ENCODE data around the gene PBX1.

Gene PBX1

DNA sequence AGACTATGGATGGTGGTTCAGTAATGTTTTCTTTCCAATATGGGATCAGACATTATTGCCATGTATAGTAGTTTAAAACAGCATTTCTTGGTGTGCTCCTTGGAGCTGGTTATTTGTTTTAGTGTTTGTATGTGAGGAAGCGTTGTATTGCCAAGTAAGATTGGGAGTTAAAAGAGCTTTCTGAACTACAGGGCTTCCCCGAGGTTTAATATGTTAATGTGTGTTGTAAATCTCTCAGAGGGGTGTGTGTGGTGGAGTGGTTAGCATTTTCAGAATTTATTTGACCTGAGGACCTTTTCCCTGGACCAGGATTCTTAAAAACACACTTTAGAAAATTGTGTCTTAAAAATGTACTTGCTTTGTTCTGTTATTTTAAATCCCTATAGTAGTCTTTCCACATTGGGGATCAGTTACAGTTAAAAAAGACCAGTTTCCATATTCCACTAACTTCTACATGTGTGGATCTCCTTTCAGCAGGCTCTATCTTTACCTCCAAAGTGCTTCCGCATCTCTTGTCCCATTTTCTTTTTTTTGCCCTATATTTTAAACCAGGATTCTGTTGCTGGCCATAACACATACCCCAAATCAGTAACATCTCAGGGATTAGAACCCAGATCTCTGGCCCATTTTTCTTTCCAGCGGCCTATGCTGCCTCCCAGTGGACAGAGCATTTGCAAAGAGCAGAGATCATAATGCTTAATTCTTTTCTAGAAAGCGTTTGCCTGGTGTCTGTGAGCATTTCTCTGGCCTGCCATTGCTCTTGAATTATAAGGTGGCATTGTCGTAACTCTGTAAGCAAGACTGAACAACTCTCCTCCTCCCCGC, 58.6 kb downstream of the PBX1 start:
- no peak for DNase-seq (ENCODE audit: low read depth)

DNA sequence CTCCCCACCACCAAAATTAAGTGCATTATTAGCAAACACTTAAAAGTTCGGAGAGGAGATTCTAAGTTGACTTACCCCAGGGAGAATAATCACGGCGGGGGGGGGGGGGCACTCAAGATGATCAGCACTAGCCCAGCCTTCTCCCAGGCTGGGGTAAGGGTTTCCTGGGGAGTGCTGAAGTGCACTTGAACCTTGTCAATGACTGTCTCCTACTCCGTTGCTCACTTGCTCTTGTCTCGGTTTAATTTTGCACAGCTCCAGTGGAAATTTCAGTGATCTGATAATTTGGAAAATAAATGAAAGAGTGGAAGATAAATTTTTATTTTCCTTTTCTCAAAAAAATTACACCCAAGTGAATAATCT, 59.2 kb downstream of the PBX1 start:
- DNase-seq (ENCODE audit: low read depth), result no peak

DNA sequence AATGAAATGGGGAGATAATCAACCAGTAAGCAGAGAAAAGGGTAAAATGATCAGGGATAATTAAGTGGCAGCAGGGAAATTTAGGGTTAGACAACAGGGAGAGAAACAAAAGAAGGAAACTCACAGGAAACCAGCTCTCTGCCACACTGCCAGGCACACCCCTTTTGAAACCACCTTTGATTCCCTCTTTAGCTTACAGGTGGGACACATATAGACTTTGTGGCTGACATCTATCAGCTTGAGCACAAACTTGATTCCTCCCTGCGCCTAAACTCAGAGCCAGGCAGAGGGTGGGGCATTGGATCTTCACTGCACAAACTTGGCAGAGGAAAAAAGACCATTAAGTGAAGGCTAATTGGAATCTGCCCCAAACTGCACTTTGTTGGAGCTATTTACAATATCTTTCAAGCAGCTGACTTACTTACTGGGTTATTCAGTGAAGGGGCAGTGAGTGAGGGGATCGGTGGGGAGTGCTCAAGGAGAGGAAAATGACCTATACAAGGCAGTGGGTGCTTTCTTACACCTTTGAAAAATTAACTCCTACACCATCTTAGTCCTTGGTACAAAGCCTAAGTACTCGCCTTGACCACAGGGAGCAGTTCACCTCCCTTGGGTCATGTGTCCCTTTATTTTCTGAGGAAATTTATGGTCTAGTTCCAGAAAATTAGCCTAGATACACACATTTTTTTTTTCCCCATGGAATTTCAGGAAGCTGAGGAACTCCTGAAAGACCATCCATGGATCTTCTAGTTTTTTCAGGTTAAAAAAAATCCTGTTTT, 60.2 kb downstream of the PBX1 start:
- DNase-seq (ENCODE audit: low read depth), result no peak

DNA sequence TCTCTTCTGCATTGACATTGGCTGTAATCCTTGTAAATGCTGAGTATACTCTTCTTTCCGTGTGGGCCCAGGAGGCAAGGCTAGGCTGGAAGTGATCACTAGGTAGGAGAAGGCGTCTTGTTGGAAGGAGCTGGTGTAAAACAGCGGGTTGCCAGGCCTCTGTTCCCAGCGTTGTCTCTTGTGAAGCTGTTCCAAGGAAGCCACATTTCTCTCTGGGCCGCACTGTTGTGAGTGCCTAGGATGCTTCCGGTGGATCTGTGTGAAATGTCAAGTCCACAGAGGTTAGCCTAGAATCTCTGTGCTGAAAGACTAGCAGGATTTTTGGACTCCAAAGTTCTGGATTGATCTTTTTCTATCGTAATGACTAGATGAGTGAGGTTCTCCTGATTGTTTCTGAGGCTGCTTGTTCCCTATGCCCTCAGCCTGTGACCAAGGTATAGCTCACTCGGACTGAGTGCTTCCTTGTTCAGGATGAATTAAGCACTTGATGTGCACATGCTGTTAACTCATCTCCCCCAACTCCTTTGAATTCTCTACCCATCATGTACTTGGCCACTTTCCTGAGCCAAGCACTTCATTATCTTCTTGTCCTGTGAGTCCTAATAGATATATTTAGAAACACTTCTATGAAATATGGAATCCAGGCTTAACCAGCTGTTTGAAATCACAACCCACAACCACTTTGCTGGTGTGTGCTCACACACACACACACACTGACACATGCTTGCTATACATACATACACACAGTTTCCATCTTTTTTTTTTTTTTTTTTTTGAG, 63.3 kb downstream of the PBX1 start:
- no peak for DNase-seq (ENCODE audit: low read depth)

DNA sequence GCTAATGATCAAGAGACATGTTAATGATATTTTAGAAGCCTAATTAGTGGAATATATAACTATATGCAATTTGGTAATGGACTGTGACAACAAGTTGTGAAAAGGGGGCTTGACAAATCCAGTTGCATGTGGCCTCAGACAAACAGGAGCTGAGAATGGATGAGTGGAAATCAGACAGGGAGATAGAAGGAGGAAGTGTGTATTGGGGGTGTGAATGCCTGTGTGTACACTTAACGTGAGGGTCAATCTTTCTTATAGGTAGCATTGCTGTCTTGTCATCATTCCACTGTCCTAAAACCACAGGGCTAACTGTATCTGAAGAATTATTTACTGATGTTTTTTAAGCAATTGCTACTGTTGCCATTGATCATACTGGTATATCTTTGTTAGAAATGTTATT, 64.8 kb downstream of the PBX1 start:
- no peak for DNase-seq (ENCODE audit: low read depth)

DNA sequence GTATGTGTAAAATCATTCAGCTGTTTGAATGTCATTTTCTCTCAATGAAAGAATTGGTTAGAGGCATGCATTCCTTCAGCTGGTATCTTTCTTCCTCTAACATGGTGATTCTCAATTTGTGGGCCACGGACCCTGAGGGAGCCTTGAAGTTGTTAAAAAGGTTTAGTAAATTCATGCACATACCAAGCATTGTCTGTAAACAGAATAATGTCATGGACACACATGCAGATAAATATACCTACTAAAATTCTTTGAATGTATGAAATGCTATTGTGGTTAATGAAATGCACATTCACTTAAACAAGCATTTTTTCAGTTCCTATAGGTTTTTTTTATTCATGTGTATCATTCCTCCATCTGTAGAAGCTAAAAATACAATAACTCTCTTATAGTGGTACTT, 65.4 kb downstream of the PBX1 start:
- no peak for DNase-seq (ENCODE audit: low read depth)

DNA sequence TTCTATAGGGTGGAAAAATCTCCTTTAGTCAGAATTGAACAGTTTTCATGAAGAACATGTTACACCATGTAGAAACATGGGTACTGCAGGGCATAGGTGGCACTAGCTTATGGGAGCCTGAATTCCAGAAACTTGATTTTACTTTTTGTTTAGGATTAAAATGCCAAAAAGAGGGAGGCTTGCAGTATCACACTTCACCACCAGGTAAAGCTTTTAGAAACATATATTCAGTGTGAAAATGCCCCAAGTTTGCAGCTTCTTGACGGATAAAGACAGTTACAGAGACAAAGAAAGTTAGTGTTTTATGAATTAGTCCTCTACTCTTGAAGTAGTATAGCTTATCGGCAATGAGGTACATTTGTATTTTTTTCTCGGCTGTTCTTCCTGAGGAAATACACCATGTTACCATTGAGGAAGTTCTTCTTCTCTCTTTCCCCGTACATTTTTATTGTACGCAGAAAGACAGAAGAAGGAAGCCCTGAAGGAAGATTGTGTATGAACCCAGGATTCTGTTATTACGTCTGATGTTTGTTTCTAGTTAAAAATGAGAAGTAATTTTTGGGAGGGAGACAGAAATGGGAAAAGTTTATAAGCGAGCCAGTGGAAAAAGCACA, 66.1 kb downstream of the PBX1 start:
- no peak for DNase-seq (ENCODE audit: low read depth)

DNA sequence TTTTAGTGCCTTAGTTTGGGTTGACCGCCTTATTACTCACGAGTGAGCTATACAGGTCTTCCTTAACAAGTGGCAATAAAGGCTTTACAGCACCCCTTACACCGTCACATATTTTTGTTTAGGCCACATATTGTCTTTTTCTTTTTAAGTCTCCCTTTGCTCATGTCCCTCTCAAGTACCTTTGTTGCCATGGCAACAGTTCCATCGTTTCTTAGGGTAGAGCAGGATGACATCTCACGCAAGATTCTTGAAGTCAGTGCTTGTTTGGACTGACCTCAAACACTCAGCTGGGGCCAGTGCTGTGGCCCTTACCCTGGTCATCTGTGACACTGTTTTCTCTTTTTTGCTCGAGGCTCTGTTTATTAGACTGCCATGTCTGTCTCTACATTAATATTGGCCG, 69.8 kb downstream of the PBX1 start:
- no peak for DNase-seq (ENCODE audit: low read depth)

DNA sequence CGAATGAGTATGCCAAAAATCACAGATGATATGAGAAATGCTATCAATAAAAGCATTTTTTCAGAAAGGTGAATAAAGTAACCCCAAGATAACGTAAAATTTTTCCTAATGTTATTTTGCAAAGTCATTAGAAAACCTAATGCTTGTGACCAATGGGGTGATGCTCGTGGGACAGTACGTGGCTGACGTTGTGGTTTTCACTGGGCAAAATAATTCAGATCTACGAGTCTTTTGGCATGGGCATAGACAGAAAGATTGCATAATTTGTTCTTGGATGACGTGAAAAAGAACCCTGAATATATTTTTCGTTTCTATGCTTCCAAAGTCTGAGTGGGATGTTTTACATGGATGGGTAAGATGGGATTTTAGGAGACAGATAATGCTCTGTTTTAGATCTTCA, 71.0 kb downstream of the PBX1 start:
- DNase-seq (ENCODE audit: low read depth), result no peak

DNA sequence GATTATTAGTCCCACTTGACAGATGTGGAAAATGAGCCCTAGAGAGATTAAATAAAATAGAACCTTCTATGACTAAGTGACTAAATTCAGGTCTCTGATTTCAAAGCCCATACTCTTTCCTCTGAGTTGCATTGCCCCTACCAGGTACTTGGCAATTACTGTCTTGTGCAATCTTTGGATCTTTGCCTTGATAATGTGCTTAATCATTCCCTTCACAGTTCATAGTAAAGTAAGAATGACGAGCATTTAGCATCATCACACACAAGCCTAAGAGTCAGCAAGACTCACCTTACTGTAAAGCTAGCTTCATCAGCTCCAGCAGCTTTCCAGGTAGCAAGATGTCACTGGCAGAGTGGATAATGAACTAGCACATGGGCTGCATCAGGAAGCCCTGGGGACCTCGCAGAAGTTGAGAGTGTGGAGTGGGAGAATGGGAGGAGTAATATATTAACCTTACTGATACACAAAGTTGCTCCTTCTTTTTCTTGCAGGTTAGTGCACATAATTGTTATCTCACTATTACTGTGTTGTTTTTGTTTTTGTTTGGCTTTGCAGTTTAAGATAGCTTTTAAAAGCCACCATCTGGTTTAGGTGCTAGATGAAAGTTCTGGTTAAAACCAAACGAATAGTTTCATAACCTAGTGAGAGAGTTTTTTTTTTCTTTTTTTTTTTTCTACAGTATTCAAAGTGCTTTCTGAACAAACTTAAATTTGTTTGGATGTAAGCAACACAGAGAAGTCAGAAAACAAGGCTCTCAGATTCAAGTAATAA, 71.8 kb downstream of the PBX1 start:
- no peak for DNase-seq (ENCODE audit: low read depth)

DNA sequence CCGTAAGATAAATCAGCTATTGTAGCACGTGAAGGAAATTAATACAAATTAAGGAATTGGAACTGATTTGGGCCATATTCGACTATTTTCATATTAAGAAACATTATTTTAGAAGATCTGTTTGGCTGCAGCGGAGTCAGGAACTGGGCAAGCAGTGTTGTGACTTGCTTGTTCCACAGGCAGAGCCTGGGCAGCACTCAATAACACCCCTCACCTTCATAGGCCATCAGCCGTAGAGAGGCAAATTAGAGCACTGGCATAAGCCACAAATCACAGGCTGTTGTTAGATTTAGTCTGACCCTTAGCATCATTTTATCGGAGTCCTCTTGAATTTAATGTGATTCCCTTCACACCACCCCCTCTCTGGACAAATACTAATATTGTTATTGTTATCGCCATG, 72.8 kb downstream of the PBX1 start:
- no peak for DNase-seq (ENCODE audit: low read depth)

DNA sequence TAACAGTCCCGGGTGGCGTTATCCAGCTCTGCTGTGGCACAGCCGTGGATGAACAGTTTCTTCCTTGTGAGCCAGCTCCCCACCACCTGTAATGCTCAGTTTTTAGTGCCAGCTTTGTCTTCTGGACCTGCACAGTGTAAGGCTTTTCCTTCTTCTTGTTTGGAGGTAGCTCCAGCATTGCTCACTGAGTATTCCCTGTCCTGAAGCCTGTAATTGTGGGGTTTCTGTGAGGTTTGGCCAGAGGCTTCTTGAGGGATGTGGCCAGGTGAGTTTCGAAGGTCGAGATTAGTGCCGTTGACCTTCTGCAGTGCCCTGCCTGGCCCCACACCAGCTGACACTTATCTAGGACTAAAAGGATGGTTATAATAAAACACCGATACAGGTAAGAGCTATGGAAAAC, 75.0 kb downstream of the PBX1 start:
- DNase-seq (ENCODE audit: low read depth), result no peak

DNA sequence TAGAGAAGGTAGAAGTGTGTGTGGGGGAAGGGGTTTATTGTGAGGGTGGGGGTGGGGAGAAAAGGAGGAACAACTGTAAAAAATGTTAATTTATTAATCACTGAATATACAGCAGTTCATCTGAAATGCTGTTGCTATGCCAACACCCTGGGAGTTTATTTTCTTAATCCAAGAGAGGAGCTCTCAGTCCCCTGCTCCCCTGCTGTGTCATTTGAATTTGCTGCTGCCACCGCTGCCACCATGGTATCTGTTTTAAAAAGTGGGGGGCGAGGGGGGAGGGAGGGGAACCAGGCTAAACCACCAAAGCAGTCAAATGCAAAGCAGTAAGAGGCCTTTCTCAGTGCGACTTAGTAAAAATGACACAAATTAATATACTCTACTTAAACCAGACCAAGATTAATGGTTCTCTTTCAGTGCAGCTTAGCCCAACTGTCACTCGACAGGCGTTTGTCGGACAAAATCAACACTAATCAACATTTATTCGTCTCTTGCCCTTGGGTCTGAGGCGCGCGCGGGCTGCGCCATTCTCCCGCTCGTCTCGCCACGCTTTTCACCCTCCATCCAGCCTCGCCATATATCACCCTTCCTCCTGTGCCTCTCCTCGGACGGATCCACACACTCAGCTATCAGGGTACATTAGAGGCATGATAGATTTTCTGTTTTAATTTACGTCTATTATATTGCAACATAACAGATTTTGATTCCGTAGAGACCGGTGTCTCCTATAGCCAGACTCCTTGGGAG, 76.2 kb downstream of the PBX1 start:
- no peak for DNase-seq (ENCODE audit: low read depth)

DNA sequence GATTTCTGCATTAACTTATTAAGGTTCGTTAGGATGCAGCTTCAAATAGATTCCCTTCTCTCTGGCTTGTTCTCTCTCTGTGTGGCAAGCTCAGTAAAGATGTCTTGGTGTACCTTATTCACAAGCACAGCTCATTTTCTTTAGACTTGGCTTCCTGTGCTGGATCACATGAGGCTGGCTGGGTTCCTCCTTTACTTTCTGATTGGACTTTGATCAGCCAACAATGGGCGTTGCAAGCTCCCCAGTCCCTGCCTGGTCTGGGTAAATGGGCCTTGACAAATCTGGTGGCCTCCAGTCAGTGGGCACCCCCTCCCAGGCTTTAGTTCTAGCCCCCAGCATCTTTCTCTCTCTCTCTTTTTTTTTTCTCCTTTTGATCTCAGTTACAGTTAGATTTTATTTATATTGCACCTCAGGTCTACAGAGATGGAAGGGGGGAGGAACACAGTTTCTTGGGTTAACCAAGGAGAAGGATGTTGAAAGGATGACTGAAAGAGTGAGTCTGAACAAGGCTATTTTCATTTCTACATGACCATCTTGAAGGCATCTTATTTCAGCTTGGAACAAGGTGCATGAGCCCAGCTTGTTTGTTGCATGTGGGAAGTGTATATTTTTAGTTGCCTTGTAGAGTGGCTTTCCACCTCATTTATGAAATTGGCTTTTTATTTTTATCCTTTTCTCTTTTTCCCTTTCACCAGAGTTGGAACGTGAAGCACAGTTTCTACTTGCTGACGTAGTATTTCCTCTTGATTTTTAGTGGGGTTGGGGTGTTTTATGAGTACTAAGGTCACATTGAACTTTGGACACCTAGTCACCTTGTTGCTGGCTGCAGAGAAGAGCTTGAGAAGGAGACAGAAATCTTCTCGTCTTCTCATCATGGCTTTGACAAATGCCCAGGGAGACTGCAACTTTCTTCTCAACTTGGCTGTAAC, 77.1 kb downstream of the PBX1 start:
- no peak for DNase-seq (ENCODE audit: low read depth)

DNA sequence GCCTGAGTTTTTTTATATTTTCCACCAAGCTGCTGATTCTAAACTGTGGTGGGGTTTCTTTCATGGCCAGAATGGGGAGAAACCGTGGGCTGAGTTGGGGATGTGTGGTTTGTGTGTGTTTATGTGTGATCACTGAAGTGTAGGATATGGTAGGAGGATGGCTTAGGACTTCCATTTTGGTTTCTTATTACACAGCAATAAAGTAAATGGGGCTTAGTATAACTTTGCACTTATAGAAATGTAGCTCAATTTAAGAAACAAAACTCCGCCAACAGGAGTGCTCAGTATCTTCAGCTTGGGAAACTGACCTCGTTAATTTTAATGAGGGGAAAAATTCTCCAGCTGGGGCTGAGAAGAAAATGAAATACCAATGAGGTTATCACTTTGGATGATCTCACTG, 77.8 kb downstream of the PBX1 start:
- no peak for DNase-seq (ENCODE audit: low read depth)

DNA sequence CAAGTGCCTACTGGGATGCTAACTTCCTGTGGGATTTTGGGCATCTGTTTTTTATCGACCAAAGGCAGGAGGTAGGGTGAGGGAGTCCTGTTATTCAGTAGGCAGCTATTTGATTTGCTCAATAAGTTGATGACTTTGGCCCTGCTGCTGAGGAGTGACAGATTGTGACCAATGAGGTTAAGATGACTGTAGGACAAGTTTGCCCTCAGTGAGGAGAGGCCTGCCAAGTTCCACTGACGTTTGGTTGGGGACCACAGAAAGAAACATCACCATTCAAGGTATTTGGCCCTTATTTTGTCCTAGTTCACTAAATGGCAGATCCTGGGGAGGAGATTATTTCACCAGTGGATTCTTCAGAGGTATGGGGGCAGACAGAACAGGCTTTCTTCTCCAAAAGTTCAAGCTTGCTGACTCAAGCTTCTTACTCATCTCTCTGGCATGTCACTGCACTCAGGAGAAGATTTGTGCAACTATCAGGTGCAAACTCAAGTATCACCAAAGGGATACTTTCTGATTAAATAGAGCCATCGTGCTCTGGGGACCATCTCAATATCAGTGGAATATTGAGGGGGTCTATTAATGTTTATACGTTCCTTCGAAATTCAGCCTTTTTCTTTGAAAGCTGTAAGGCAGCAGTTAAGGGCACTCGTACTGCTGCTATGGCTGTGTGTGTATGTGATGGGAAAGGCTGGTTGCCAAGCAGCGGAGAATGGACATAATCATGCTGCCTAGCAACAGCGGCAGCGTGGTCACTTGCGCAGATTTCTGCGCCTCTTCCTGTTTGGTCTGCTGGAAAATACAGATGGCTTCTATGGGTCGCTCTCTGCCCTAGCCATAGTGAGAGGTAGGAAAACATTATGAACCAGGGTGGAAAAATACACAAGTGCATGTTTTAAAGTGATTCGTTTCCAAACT, 78.7 kb downstream of the PBX1 start:
- DNase-seq (ENCODE audit: low read depth), result no peak

DNA sequence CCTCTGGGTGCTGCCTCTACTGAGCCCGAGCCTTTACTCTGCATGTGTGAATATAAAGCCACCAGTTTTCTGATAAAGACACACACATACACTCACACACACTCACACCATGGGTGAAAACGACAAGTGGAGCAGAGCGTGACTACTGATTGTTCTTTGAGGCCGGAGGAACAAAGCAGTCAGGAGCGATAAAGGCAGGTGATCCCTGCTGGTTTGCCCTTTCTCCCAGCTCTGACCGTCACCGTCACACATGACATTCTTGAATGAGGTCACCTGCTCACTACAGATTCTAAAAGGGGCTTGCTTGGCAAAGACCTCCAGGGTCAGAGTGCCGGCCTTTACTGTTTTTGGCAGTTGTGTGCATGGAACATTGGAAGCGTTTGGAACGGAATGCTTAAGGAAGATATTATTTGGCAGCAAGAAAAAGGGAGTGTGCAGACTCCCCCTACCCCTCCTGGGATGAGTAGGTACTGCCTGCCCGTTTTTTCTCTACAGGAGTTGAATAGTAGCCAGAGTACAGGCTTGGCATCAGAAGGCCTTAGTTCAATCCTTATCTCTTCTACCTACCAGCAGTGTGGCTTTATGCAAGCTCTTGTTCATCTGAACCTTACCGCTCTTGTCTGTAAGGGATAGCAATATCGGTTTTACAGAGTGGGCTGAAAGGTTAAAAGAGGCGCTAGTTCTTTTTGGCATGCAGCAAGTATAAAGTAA, 79.7 kb downstream of the PBX1 start:
- no peak for DNase-seq (ENCODE audit: low read depth)
